CD8-positive, alpha-beta memory T cell (primary cell): Measurements from ENCODE around the gene SURF1. TPM values are rescaled to one million over a fixed set of nuclear protein-coding genes. Genes with fewer than 3 reads are reported as not detected.
"Not testable (repeated sequence)": the region's sequence is repeated elsewhere in the genome, so short reads cannot be mapped to it uniquely, and the experiment has no call there.

Source experiments
- CTCF ChIA-PET: fragments of 350-600 bp; sonication (Branson Sonifier 250); formaldehyde crosslinking; loops from one replicate; lab custom pipeline; 2021; ENCODE audit warnings: antibody characterized with exemption; lab: Charles Lee
- POLR2A ChIA-PET: fragments of 350-600 bp; sonication (Branson Sonifier 250); formaldehyde crosslinking; loops from one replicate; lab custom pipeline; 2021; ENCODE audit warnings: antibody characterized with exemption; lab: Charles Lee
- DNase-seq, 5 donors: peaks; one replicate each; pipeline versions ENCODE4 v3.0.0 to v3.0.0-alpha.2; 2020 to 2022; ENCODE audit warnings: mixed read lengths in 1 of 5
- H3K27ac ChIP-seq: one replicate; pipeline ENCODE4 v1.7.0; 2013; ENCODE audit warnings: low read depth, mild to moderate bottlenecking, low read length, moderate library complexity
- H3K27me3 ChIP-seq: 2 replicates; pipeline ENCODE4 v1.7.0; 2013; ENCODE audit warnings: low read length, mild to moderate bottlenecking; ENCODE audit not compliant: insufficient read depth, poor library complexity, severe bottlenecking
- H3K36me3 ChIP-seq: 2 replicates; pipeline ENCODE4 v1.7.0; 2013; ENCODE audit warnings: mild to moderate bottlenecking, low read length, moderate library complexity; ENCODE audit not compliant: insufficient read depth
- H3K4me1 ChIP-seq: 2 replicates; pipeline ENCODE4 v1.7.0; 2013; ENCODE audit warnings: mild to moderate bottlenecking, low read length, moderate library complexity; ENCODE audit not compliant: insufficient read depth
- H3K4me3 ChIP-seq: 2 replicates; pipeline ENCODE4 v1.7.0; 2013; ENCODE audit warnings: mild to moderate bottlenecking, low read length
- H3K9me3 ChIP-seq: 2 replicates; pipeline ENCODE4 v1.7.0; 2013; ENCODE audit warnings: mild to moderate bottlenecking, low read length
- H3K27ac Mint-ChIP-seq, 8 donors: one replicate each; pipeline ENCODE4 v1.8.0; 2020 to 2021; ENCODE audit warnings: mixed read lengths in 8 of 8, mild to moderate bottlenecking in 6 of 8, inconsistent platforms in 3 of 8, moderate library complexity in 3 of 8
- H3K27me3 Mint-ChIP-seq, 2 donors: one replicate each; pipeline ENCODE4 v1.8.0; 2020 to 2021; ENCODE audit warnings: mixed read lengths in 2 of 2, mild to moderate bottlenecking in 1 of 2, moderate library complexity in 1 of 2
- H3K36me3 Mint-ChIP-seq, 3 donors: one replicate each; pipeline ENCODE4 v1.8.0; 2020 to 2021; ENCODE audit warnings: mixed read lengths in 3 of 3, inconsistent platforms in 1 of 3, mild to moderate bottlenecking in 1 of 3
- H3K4me1 Mint-ChIP-seq, 3 donors: one replicate each; pipeline ENCODE4 v1.8.0; 2020 to 2021; ENCODE audit warnings: mixed read lengths in 3 of 3, inconsistent platforms in 1 of 3, mild to moderate bottlenecking in 1 of 3
- H3K4me3 Mint-ChIP-seq, 7 donors: one replicate each; pipeline ENCODE4 v1.8.0; 2020 to 2021; ENCODE audit warnings: mixed read lengths in 7 of 7, mild to moderate bottlenecking in 6 of 7, moderate library complexity in 4 of 7, inconsistent platforms in 2 of 7
- H3K9me3 Mint-ChIP-seq, 5 donors: one replicate each; pipeline ENCODE4 v1.8.0; 2020 to 2022; ENCODE audit warnings: mixed read lengths in 5 of 5, mild to moderate bottlenecking in 3 of 5, moderate library complexity in 2 of 5, inconsistent platforms in 1 of 5
- polyA plus RNA-seq: library from polyadenylated mRNA; unstranded; fragments of 300-500 nt; fragmentation: Illumina TruSeq; gene quantifications from one replicate; pipeline ENCODE4 v1.2.3, GENCODE V29; 2021
- total RNA-seq, 2 experiments: library from RNA; stranded (reverse); gene quantifications; one replicate each; pipeline ENCODE4 v1.2.3, GENCODE V29; 2021

Gene SURF1
- total and polyA plus RNA-seq, 3 experiments from 2014 or later: 35.9 to 110 (median 37.8) TPM

GRCh38 chr9:133327834-133328484, 28.3 kb downstream of the SURF1 start:
- Histone ChIP-seq H3K9me3 (no peaks in the 10 kb centered on the region), H3K27ac (no peak overlapping the region), H3K36me3 (peaks cover 13% of the 10 kb centered on the region), H3K4me1 (no peaks in the 10 kb centered on the region), H3K27me3 (no peaks in the 10 kb centered on the region), H3K4me3 (no peak overlapping the region)
- no peak for DNase-seq
- Mint-ChIP-seq H3K27me3 (no peaks in the 10 kb centered on the region), H3K36me3 (peaks cover 3 to 43% (median 4%) of the 10 kb centered on the region in 3 donors), H3K27ac (peak overlapping the region in 2 of 8 donors; percentile 40 to 53), H3K9me3 (peaks cover 0 to 2% (median 0%) of the 10 kb centered on the region in 5 donors), H3K4me1 (peaks cover 4 to 18% (median 14%) of the 10 kb centered on the region in 3 donors), H3K4me3 (no peak overlapping the region)
- ChIA-PET CTCF (no interaction called here), POLR2A (no interaction called here)

GRCh38 chr9:133327021-133327420, 29.3 kb downstream of the SURF1 start:
- H3K27ac ChIP-seq, H3K27me3 Mint-ChIP-seq, H3K4me3 Mint-ChIP-seq, H3K27me3 ChIP-seq, H3K4me3 ChIP-seq, POLR2A ChIA-PET, H3K4me1 ChIP-seq, H3K9me3 Mint-ChIP-seq, H3K36me3 ChIP-seq, H3K9me3 ChIP-seq, DNase-seq, CTCF ChIA-PET: not testable (repeated sequence)
- Mint-ChIP-seq H3K27ac (peak overlapping the region in 3 of 8 donors; percentile 21 to 33 (median 27)), H3K36me3 (peaks cover 3 to 33% (median 4%) of the 10 kb centered on the region in 3 donors), H3K4me1 (peaks cover 4 to 18% (median 14%) of the 10 kb centered on the region in 3 donors)

GRCh38 chr9:133323991-133324703, 32.1 kb downstream of the SURF1 start:
- H3K27me3 Mint-ChIP-seq: peaks cover 3% of the 10 kb centered on the region in 2 donors
- peaks cover 0 to 10% (median 4%) of the 10 kb centered on the region in 3 donors for H3K4me1 Mint-ChIP-seq
- peaks cover 0 to 11% (median 0%) of the 10 kb centered on the region in 3 donors for H3K36me3 Mint-ChIP-seq
- Histone ChIP-seq H3K4me3 (no peak overlapping the region), H3K27ac (no peak overlapping the region), H3K4me1 (no peaks in the 10 kb centered on the region), H3K27me3 (no peaks in the 10 kb centered on the region), H3K9me3 (no peaks in the 10 kb centered on the region), H3K36me3 (no peaks in the 10 kb centered on the region)
- peak overlapping the region in 1 of 7 donors; percentile 43 for H3K4me3 Mint-ChIP-seq
- no peak overlapping the region for H3K27ac Mint-ChIP-seq
- peaks cover 0 to 2% (median 0%) of the 10 kb centered on the region in 5 donors for H3K9me3 Mint-ChIP-seq
- POLR2A ChIA-PET: no interaction called here
- no peak for DNase-seq
- CTCF ChIA-PET: no interaction called here

GRCh38 chr9:133323211-133323610, 33.1 kb downstream of the SURF1 start:
- CTCF ChIA-PET: no interaction called here
- Histone ChIP-seq H3K4me3 (no peak overlapping the region), H3K27me3 (no peaks in the 10 kb centered on the region), H3K4me1 (no peaks in the 10 kb centered on the region), H3K36me3 (no peaks in the 10 kb centered on the region), H3K9me3 (no peaks in the 10 kb centered on the region), H3K27ac (no peak overlapping the region)
- no peak for DNase-seq
- H3K9me3 Mint-ChIP-seq: peaks cover 0 to 2% (median 0%) of the 10 kb centered on the region in 5 donors
- peaks cover 3 to 5% of the 10 kb centered on the region in 2 donors for H3K27me3 Mint-ChIP-seq
- H3K4me1 Mint-ChIP-seq: peaks cover 0 to 4% (median 3%) of the 10 kb centered on the region in 3 donors
- POLR2A ChIA-PET: no interaction called here
- peaks cover 0 to 7% (median 0%) of the 10 kb centered on the region in 3 donors for H3K36me3 Mint-ChIP-seq
- peak overlapping the region in 1 of 8 donors; percentile 22 for H3K27ac Mint-ChIP-seq
- no peak overlapping the region for H3K4me3 Mint-ChIP-seq

GRCh38 chr9:133322701-133323100, 33.6 kb downstream of the SURF1 start:
- peaks cover 0 to 2% (median under 1%) of the 10 kb centered on the region in 3 donors for H3K4me1 Mint-ChIP-seq
- ChIA-PET CTCF (no interaction called here), POLR2A (no interaction called here)
- H3K36me3 Mint-ChIP-seq: peaks cover 0 to 5% (median 0%) of the 10 kb centered on the region in 3 donors
- H3K36me3 ChIP-seq: no peaks in the 10 kb centered on the region
- peaks cover 3 to 5% of the 10 kb centered on the region in 2 donors for H3K27me3 Mint-ChIP-seq
- no peak overlapping the region for H3K4me3 Mint-ChIP-seq
- H3K27ac ChIP-seq: no peak overlapping the region
- DNase-seq: no peak
- H3K9me3 ChIP-seq: no peaks in the 10 kb centered on the region
- H3K9me3 Mint-ChIP-seq: peaks cover 0 to 2% (median 0%) of the 10 kb centered on the region in 5 donors
- H3K4me3 ChIP-seq: no peak overlapping the region
- no peak overlapping the region for H3K27ac Mint-ChIP-seq
- H3K4me1 ChIP-seq: no peaks in the 10 kb centered on the region
- no peaks in the 10 kb centered on the region for H3K27me3 ChIP-seq

- no peak overlapping the region for H3K27ac ChIP-seq
- no peaks in the 10 kb centered on the region for H3K9me3 ChIP-seq
- no peak overlapping the region for H3K4me3 ChIP-seq
- Mint-ChIP-seq H3K27me3 (peaks cover 3 to 8% of the 10 kb centered on the region in 2 donors), H3K27ac (no peak overlapping the region), H3K36me3 (peaks cover 0 to 3% (median 0%) of the 10 kb centered on the region in 3 donors), H3K4me1 (no peaks in the 10 kb centered on the region), H3K9me3 (peaks cover 0 to 2% (median 0%) of the 10 kb centered on the region in 5 donors), H3K4me3 (no peak overlapping the region)
- ChIA-PET POLR2A (no interaction called here), CTCF (no interaction called here)
- no peak for DNase-seq
- no peaks in the 10 kb centered on the region for H3K36me3 ChIP-seq
- no peaks in the 10 kb centered on the region for H3K27me3 ChIP-seq
- no peaks in the 10 kb centered on the region for H3K4me1 ChIP-seq
These were observed 34.8 kb downstream of the SURF1 start for GRCh38 chr9:133321411-133321935.

- Mint-ChIP-seq H3K4me1 (no peaks in the 10 kb centered on the region), H3K27me3 (peaks cover 5 to 8% of the 10 kb centered on the region in 2 donors), H3K36me3 (no peaks in the 10 kb centered on the region), H3K9me3 (peaks cover 0 to 2% (median 0%) of the 10 kb centered on the region in 5 donors), H3K4me3 (no peak overlapping the region), H3K27ac (no peak overlapping the region)
- Histone ChIP-seq H3K27me3 (no peaks in the 10 kb centered on the region), H3K27ac (no peak overlapping the region), H3K4me1 (no peaks in the 10 kb centered on the region), H3K4me3 (no peak overlapping the region), H3K9me3 (no peaks in the 10 kb centered on the region), H3K36me3 (no peaks in the 10 kb centered on the region)
- CTCF ChIA-PET: no interaction called here
- POLR2A ChIA-PET: no interaction called here
- no peak for DNase-seq
These were observed 35.8 kb downstream of the SURF1 start for GRCh38 chr9:133320421-133320881.

GRCh38 chr9:133317551-133317950, 38.7 kb downstream of the SURF1 start:
- H3K9me3 Mint-ChIP-seq, H3K36me3 Mint-ChIP-seq, H3K36me3 ChIP-seq, H3K4me1 Mint-ChIP-seq, H3K27ac Mint-ChIP-seq, H3K27me3 ChIP-seq, H3K4me3 ChIP-seq, POLR2A ChIA-PET, H3K4me1 ChIP-seq, H3K27me3 Mint-ChIP-seq, H3K4me3 Mint-ChIP-seq, H3K9me3 ChIP-seq, DNase-seq, CTCF ChIA-PET, H3K27ac ChIP-seq: not testable (repeated sequence)
